Dermis blood vessel endothelial cell (primary cell): Measurements from ENCODE around the gene GOT1. TPM values are rescaled to one million over a fixed set of nuclear protein-coding genes. Genes with fewer than 3 reads are reported as not detected.

Experiments used
- DNase-seq: peaks from one replicate; pipeline ENCODE4 v3.0.0; 2010
- total RNA-seq: library from RNA; depleted of rRNA; stranded (reverse); fragments of >200 nt; gene quantifications from 2 replicates; pipeline ENCODE4 v1.2.3, GENCODE V29; 2014

Gene GOT1
- total RNA-seq, 1 donor from 2014 or later = 20.8 TPM

DNA sequence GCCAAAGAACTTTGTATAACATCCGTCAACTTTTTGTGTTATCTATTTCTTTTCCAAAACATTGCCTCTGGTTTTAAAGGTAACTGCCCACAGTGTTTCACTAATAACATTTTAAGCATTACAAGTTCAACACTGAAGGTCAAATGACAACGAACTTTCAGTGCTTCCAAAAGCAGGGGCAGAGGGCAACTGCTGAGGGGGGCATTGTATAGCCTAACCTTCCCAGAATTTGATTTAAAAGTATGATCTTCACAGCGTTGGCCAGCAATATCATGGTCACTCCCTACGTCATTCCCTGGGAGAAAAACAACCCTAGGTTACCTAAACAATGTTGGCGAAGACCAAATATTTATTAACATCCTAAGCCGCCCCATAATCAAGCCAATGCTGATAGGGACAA, 2.5 kb upstream of the GOT1 start:
- DNase-seq = no peak

- no peak for DNase-seq
Measured at GRCh38 chr10:99432047-99432446, 1.6 kb upstream of the GOT1 start.

- DNase-seq = peak; percentile 43
Measured at GRCh38 chr10:99431190-99431760, 851 bp upstream of the GOT1 start.

DNA sequence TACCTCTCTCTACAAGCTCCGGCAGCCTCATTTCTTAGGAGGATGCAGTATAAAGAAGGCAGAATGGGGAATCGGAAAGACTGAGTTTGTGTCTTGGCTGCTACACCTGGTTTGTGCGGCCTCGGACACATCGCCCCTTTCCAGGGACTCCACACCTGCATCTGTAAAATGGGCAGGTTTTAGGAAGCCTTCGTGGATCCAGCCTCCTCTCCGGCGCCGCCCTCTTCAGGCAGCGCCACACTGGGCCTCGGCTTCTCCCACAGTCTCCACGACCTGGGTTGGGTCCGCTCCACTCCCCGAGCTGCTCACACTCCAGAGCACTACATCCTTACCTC, 341 bp downstream of the GOT1 start:
- no peak for DNase-seq

- no peak for DNase-seq
Measured at GRCh38 chr10:99429517-99430095, 818 bp downstream of the GOT1 start.

GRCh38 chr10:99427566-99428190, 2.7 kb downstream of the GOT1 start:
- no peak for DNase-seq

GRCh38 chr10:99426689-99427088, 3.7 kb downstream of the GOT1 start:
- no peak for DNase-seq

DNA sequence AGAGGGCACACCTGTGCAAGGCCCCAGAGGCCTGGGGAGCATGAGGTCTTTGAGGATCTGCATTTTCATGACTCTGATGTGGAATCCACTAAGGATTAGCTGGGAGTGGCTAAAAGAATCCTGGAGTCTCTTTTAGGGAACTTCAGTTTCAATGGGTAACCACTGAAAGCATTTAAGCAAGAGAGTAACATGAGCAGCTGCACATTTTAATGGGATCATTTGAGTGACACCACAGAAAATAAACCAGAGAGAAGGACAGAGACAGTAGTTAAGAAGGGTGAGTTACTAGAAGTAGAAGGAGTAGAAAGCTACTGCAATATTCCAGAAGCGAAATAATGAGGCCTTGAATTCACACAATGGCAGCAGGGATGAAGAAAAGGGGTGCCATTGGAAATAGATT, 5.2 kb downstream of the GOT1 start:
- no peak for DNase-seq

DNA sequence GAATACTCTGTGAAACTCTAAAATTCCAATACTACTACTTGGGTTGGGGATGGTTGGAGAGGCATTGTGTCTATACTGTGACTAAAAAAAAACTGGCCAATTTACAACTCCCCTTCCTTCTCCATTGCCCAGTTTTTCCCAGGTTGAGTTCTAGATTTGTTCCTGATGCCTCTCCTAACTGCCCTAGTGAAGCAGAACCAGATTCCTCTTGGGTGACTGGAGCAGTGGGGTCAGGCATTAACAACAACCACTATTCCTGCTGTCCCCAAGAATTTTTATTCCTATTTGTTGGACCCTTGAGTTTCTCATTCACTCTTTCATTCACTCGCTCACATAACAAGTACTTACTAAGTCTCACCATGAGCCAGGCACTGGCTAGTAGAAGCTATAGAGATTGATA, 5.8 kb downstream of the GOT1 start:
- no peak for DNase-seq

DNA sequence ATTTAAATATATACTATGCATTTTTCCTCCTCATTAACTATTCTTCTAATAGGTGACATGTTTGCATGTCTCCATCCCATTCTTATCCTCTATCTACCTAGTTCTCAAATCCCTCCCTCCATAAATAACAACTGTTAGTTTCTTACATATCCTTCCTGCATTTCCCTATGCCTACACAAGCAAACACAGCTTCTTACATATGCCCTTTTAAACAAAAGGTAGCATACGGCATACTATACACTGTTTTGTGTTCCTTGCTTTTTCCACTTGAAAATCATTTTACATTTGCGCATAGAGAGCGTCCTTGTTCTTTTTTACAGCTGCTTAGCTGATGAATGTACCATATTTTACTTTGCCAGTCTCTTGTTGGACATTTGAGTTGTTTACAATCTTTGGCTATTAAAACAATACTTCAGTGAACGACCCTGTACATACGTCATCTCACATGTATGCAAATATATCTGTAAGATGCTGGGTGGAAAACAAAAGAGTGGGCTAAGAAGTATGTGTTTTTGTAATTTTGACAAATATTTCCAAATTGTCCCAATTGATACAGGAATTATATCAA, 7.8 kb downstream of the GOT1 start:
- DNase-seq = no peak

GRCh38 chr10:99421233-99421739, 9.1 kb downstream of the GOT1 start:
- DNase-seq = no peak

- DNase-seq = no peak
Measured at GRCh38 chr10:99419688-99420087, 10.7 kb downstream of the GOT1 start.

- DNase-seq = no peak
Measured at GRCh38 chr10:99418910-99419624, 11.4 kb downstream of the GOT1 start.

DNA sequence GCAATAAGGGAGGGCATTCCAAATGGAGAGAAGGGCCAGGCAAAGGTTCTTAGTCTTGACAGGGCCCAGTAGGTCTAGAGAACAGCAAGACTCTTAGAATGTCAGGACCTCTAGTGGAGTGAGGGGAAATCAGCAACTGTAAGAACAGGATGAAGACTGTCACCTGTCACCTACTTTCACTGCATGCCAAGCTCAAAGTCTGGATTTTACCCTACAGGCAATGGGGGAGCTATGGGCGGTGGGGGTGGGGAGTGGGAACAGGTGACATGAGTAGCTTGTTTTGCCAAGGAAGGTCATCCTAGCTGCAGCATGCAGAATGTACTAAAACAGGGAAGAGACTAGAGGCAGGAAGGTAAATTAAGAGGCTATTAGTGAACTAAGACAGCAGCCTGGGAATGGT, 18.3 kb downstream of the GOT1 start:
- DNase-seq = no peak

DNA sequence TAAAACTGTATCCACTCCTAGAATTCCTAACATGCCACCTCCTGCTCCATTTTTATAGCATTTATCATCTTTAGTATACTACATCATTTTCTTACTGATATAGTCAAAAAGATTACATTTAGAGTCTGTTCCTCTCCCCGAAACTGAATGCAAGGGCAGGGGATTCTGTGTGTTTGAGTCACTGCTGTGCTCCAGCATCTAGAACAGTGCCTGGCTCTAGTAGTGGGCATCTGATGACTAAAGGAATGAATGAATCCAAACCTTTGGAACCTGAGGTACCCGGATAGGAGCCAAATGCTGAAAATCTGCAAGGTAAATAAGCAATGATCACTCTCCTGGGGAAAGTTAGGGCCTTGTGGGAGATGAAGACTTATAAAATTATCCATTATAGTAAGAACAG, 18.9 kb downstream of the GOT1 start:
- DNase-seq = no peak

GRCh38 chr10:99410876-99411275, 19.5 kb downstream of the GOT1 start:
- no peak for DNase-seq

GRCh38 chr10:99410146-99410545, 20.3 kb downstream of the GOT1 start:
- DNase-seq = no peak

- no peak for DNase-seq
Measured at GRCh38 chr10:99406149-99406548, 24.3 kb downstream of the GOT1 start.

DNA sequence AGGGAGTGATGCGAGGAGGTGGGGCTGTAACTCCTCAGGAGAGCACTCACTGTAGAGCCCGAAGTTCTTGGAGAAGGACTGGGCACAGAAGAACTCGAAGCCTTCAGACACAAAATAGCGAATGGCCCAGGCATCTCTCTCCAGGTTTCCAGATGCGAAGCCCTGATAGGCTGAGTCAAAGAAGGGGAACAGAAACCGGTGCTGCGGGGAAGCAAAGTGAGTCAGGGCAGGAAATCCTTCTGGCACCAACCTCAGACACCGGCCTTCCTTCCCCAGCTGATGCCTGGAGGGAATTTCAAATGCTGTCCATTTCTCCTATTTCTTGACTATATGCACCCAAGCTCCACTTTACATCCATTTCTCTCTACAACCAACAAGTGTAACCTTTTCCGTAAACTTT, 26.8 kb downstream of the GOT1 start:
- DNase-seq = peak; percentile 80

DNA sequence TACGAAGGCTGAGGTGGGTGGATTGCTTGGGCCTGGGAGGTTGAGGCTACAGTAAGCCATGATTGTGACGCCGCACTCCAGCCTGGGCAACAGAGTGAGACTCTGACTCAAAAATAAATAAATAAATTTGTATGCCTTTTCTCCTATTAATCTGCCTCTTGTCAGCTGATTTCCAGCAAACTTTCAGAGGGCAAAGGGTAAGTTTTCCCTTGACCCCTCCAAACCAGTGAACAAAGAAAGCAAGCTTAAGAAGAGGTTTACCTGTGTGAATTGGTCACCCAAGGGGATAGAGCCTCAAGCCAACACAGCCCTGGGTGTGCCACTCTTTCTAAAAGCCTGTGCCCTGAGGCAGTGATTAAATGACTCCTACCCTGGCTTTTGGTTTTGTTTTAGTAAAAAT, 30.8 kb downstream of the GOT1 start:
- no peak for DNase-seq

DNA sequence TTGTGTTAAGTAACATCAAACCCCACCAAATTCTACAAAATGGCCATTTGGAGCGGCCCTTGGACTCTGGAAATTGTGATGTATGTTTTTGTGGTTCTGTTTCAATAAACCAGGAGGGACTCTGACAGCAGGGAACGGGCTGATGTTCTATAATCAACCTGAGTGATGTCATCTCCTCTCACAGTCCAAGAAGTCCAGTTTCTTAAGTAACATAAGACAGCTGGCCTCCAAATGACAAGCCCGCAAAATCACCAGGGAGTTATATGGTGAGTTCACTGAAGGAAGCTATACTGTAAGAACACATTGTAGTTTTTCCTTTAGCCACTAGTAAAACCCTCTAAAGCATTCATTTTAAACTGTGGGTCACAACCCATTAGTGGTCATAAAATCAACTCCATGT, 34.0 kb downstream of the GOT1 start:
- DNase-seq = no peak

DNA sequence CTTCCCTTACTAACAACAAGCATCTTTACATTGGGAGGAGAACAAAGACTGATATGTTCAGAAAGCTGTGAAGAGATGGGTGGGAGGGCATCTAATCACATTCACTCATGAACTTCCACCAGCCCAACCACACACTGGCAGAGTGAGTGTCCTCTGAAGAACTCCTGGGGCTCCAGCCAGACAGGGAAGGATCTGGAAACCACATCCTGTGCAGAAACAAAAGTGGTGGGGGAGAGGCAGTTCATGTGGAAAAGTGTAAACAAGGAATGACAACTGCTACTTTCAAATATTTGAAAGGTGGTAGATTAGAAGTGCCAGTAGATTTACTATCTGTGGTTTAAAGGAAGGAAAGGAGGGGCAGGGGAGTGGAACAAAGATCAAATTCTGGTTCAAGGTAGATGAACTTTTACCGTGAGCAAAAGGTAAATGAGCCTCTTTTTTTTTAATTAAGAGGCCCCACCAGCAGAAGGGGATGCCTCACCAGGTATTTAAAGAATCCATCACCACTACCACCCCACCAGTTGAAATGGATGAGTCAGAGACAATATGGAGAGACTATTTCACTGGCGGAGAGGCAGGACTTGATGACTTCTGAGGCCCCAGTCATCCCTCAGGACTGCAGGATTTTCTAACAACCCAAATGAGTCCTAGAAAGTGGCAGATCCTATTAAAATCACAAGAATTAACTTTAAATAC, 34.5 kb downstream of the GOT1 start:
- DNase-seq = peak; percentile 59
